Heart left ventricle (tissue), 13 donors: ENCODE results near the gene GJC3.

ENCODE experiments used
- CTCF ChIP-seq, 12 donors: fragments of 200-600 bp; sonication (generic) in 4 of 12; IDR thresholded peaks; one replicate each; pipeline versions ENCODE4 v1.5.0 to v1.8.0; 2018 to 2022; ENCODE audit warnings: antibody characterized with exemption in 12 of 12, mild to moderate bottlenecking in 5 of 12
- POLR2A ChIP-seq, 2 donors: fragments of 450-650 bp; IDR thresholded peaks; one replicate each; pipeline ENCODE4 v1.6.1; 2017; ENCODE audit warnings: antibody characterized with exemption in 2 of 2, mild to moderate bottlenecking in 2 of 2, moderate library complexity in 2 of 2
- donor health status: ischemic (EF 13 %, LVEDD 7.1; RV severe dilation, severe dysfunction).
- donor health status: DM: no; HTN: yes; CAD: no.
- donor health status: DM: no; HTN: no; CAD: no.
- donor health status: ischemic (EF 25% LVEDD 6.9; RV normal size, moderate dysfunction).
- donor health status: ischemic (EF 25% LVEDD 5.7; RV mildly dilated, moderate dysfunction).
- donor health status: ischemic (EF 35%, LVEDD 5.7; RV mildly dilated, moderate dysfunction).
- donor health status: nonischemic (EF 11% LVEDD 7.7; RV severe dilation, severe dysfunction).
- donor health status: DM: yes; HTN: yes; CAD: no.
- donor health status: PGD.
- donor health status: ischemic (EF 29% LVEDD 5.4; RV normal size, mild dysfunction).
- donor health status: nonischemic (EF 23%, LVEDD 6.1; RV moderate dilation, normal function).

- TF ChIP-seq CTCF (IDR thresholded peaks at IDR 0.05): no peak
- TF ChIP-seq POLR2A (IDR thresholded peaks at IDR 0.05): no peak
Measured at GRCh38 chr7:99876933-99877332, 52.5 kb downstream of the GJC3 start, which contains the start of gene OR2AE1.
